ENCODE results near the gene SEMA5A. TPM values are rescaled to one million over a fixed set of nuclear protein-coding genes. Genes with fewer than 3 reads are reported as not detected.

SEMA5A gene
- total RNA-seq, 1 experiment from 2014 or later, result 0.15 TPM

- Histone ChIP-seq H3K36me3 (ENCODE audit: control insufficient read depth, insufficient read depth, low read length) (no peaks in the 10 kb centered on the region), H3K27me3 (ENCODE audit: control insufficient read depth, insufficient read depth, low read length) (no peaks in the 10 kb centered on the region), H3K4me1 (ENCODE audit: control insufficient read depth, insufficient read depth, low read length) (no peaks in the 10 kb centered on the region), H3K27ac (ENCODE audit: low read length) (no peak overlapping the region), H3K9me3 (ENCODE audit: control insufficient read depth, insufficient read depth, low read depth, low read length) (no peaks in the 10 kb centered on the region), H3K4me3 (ENCODE audit: low read depth in 2 of 2, low read length in 2 of 2) (no peak overlapping the region)
- no peak for ATAC-seq
- no TSS peak for BruUV-seq (replicated peaks)
- ChIA-PET POLR2A (no interaction called here), CTCF (no interaction called here)
- TF ChIP-seq REST (IDR thresholded peaks at IDR 0.05; ENCODE audit: insufficient read depth in 1 of 2, low read depth in 2 of 2, low read length in 1 of 2) (no peak), SIN3A (IDR thresholded peaks at IDR 0.05; ENCODE audit: borderline replicate concordance, insufficient read depth, low read depth, low read length) (no peak), TCF7L2 (IDR thresholded peaks at IDR 0.05; ENCODE audit: low read depth, low read length) (no peak), CTCF (IDR thresholded peaks at IDR 0.05) (no peak)
- in situ Hi-C loops (cut with HindIII; ENCODE audit: low pct_unique_long_range_greater_than_20kb, low sequenced_read_pairs) (no loop called here), intact Hi-C loops (cut with micrococcal nuclease; ENCODE audit: unreplicated experiment) (no loop called here)
- DNase-seq (ENCODE audit: low read depth, low spot score), result no peak
These were observed 419.4 kb downstream of the SEMA5A start for GRCh38 chr5:9126490-9126889.

GRCh38 chr5:9125852-9126251 lies 420.0 kb downstream of the SEMA5A start:
- no peak for DNase-seq (ENCODE audit: low read depth, low spot score)
- no TSS peak for BruUV-seq (replicated peaks)
- intact Hi-C loops (cut with micrococcal nuclease; ENCODE audit: unreplicated experiment), result no loop called here

More at GRCh38 chr5:9125852-9126251, 420.0 kb downstream of the SEMA5A start:
- TF ChIP-seq POLR2AphosphoS5 (IDR thresholded peaks at IDR 0.05; ENCODE audit: low read depth, low read length) (no peak), CTCF (IDR thresholded peaks at IDR 0.05) (no peak), REST (IDR thresholded peaks at IDR 0.05; ENCODE audit: insufficient read depth in 1 of 2, low read depth in 2 of 2, low read length in 1 of 2) (no peak), TCF7L2 (IDR thresholded peaks at IDR 0.05; ENCODE audit: low read depth, low read length) (no peak), SIN3A (IDR thresholded peaks at IDR 0.05; ENCODE audit: borderline replicate concordance, insufficient read depth, low read depth, low read length) (no peak)
- POLR2A ChIA-PET, result no interaction called here
- CTCF ChIA-PET, result no interaction called here
- Histone ChIP-seq H3K4me1 (ENCODE audit: control insufficient read depth, insufficient read depth, low read length) (no peaks in the 10 kb centered on the region), H3K27ac (ENCODE audit: low read length) (no peak overlapping the region), H3K9me3 (ENCODE audit: control insufficient read depth, insufficient read depth, low read depth, low read length) (no peaks in the 10 kb centered on the region), H3K27me3 (ENCODE audit: control insufficient read depth, insufficient read depth, low read length) (no peaks in the 10 kb centered on the region), H3K36me3 (ENCODE audit: control insufficient read depth, insufficient read depth, low read length) (no peaks in the 10 kb centered on the region), H3K4me3 (ENCODE audit: low read depth in 2 of 2, low read length in 2 of 2) (no peak overlapping the region)
- in situ Hi-C loops (cut with HindIII; ENCODE audit: low pct_unique_long_range_greater_than_20kb, low sequenced_read_pairs), result no loop called here
- no peak for ATAC-seq
